ENCODE data around the gene SCO2.

DNA sequence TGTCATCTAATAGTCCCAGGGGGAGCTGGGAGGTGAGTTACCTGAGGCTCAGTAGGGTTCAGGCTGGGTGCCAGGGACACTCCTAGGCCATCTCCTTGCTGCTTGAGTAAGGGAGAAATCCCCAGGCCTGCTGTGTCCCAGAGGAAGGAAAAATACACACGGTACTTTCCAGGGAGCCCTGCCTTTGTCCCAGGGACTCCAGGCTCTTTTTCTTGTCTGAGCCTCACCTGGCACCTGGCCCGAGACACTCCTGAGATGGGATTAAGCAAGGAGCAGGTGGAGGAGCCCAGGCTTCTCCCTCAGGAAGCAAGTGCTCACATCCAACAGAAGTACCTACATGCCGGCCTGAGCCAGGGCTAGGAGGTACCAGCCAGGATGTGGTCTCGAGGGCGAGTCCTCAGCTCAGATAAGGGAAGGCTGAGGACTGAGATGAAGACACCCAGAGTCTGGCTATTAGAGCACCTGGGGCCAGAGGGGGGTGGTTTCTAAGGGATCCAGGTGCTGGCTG lies 19.4 kb upstream of the SCO2 start:
- TF ChIP-seq, protein P1, sequence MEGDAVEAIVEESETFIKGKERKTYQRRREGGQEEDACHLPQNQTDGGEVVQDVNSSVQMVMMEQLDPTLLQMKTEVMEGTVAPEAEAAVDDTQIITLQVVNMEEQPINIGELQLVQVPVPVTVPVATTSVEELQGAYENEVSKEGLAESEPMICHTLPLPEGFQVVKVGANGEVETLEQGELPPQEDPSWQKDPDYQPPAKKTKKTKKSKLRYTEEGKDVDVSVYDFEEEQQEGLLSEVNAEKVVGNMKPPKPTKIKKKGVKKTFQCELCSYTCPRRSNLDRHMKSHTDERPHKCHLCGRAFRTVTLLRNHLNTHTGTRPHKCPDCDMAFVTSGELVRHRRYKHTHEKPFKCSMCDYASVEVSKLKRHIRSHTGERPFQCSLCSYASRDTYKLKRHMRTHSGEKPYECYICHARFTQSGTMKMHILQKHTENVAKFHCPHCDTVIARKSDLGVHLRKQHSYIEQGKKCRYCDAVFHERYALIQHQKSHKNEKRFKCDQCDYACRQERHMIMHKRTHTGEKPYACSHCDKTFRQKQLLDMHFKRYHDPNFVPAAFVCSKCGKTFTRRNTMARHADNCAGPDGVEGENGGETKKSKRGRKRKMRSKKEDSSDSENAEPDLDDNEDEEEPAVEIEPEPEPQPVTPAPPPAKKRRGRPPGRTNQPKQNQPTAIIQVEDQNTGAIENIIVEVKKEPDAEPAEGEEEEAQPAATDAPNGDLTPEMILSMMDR (IDR thresholded peaks at IDR 0.05; ENCODE audit: low read length): no peak
- no peak for TF ChIP-seq EZH2 (IDR thresholded peaks at IDR 0.05; ENCODE audit: borderline replicate concordance, low read length)

All from OCI-LY1 (cell line).